Activated CD4-positive, CD25-positive, alpha-beta regulatory T cell treated with anti-CD3 and anti-CD28 coated beads, Interleukin-2, amount 50 U/mL, for 16 hours (primary cell): ENCODE measurements around the gene GATB.

Experiments
- DNase-seq: peaks from one replicate; pipeline ENCODE4 v3.0.0-alpha.2; 2020; ENCODE audit warnings: low read depth, low spot score

Gene GATB

GRCh38 chr4:151700566-151701316 lies 60.1 kb downstream of the GATB start:
- DNase-seq: no peak

DNA sequence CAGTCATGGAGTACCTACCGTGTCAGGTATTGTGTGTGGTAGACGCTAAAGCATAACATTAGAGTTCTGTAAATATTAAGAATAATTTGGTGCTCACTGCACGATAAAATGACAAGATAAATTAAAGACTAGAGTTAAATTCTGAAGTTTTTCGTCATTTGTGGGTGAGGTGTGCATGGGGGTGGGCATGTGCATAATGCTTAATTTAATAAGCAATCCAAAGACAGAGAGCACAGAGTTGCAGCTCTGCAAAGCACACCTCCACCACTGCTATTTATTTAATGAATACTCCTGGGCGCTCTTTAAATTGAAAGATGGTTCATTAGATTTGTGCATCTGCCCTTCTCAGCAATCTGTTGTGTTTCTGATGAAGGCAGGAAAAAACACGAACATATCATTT lies 62.6 kb downstream of the GATB start:
- no peak for DNase-seq

- DNase-seq: no peak
Observed at GRCh38 chr4:151694961-151695720, 65.7 kb downstream of the GATB start.

GRCh38 chr4:151692821-151693673 lies 67.8 kb downstream of the GATB start:
- no peak for DNase-seq

DNA sequence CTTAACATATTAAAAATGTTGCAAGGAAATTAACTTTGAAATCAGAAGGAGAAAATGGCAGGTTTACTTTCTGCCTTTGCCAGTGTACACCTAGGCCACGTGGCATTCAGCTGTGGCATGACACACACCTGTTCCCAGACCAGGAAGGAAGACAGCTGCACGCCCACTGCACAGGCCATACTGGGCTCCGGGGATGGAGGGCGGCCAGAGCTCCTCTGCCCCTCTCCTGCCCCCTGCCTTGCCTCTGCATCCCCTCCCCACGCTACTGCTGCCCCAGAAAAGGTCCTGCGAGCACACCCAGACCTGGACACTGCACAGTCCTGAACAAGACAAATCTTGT lies 68.4 kb downstream of the GATB start:
- no peak for DNase-seq

- DNase-seq: no peak
Observed at GRCh38 chr4:151691639-151692442, 69.0 kb downstream of the GATB start.

DNA sequence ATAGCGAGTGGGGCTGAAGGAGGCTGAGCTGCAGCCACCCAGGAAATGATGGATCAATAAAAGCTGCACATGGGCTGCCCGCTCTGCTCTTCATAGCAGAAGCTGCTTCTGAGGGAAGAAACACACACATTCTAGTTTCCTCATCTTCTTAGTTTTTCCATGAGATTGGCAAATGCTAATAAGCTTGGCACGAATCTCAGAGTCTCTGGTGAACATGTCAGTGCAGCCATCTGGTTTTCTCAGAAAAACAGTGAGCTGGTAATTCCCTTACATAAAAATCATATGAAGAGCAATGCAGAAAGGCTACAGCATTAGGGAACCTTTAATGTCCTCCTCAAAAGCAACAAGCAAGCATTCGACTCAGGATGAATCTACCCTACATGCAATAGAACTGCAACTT lies 69.9 kb downstream of the GATB start:
- no peak for DNase-seq

- no peak for DNase-seq
Observed at GRCh38 chr4:151690164-151690870, 70.5 kb downstream of the GATB start.

- DNase-seq: no peak
Observed at GRCh38 chr4:151689211-151689991, 71.4 kb downstream of the GATB start.

GRCh38 chr4:151688785-151689043 lies 72.1 kb downstream of the GATB start:
- DNase-seq: no peak

DNA sequence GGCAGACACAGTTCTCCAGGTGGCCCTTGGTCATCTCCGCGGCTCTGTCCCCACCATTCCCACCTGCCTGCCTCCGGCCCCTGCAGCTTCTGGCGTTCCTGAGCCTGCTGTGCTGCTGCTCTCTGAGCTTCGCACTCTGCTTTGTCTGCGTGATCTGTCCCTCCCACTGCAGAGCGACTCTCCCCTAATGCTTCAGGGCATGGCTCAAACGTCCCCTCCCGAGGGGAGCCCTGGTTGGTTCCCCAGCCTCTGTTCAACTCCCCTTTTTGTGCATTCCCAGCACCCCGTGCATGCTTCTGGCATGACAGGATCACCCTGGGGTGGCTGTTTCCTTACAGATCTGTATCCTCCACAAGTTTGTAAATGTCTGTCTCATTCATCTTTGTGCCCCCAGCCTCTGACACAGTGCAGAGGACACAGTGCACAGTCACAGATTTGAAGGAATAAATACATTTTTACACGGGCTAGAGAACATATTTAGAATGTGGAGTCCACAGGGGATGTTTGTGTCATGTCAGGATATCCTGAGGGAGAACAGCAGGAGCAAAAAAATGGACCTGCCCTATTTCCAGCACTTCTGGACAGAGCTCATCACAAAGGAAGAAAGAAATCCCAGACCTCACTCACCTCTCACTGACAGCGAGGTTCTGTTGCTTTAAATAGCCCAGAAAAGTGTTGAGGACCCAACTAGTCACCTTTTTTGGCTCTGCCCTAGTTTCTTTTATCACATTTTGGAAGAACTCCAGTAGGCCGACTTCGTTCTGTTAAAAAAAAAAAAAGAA lies 72.6 kb downstream of the GATB start:
- DNase-seq: no peak

DNA sequence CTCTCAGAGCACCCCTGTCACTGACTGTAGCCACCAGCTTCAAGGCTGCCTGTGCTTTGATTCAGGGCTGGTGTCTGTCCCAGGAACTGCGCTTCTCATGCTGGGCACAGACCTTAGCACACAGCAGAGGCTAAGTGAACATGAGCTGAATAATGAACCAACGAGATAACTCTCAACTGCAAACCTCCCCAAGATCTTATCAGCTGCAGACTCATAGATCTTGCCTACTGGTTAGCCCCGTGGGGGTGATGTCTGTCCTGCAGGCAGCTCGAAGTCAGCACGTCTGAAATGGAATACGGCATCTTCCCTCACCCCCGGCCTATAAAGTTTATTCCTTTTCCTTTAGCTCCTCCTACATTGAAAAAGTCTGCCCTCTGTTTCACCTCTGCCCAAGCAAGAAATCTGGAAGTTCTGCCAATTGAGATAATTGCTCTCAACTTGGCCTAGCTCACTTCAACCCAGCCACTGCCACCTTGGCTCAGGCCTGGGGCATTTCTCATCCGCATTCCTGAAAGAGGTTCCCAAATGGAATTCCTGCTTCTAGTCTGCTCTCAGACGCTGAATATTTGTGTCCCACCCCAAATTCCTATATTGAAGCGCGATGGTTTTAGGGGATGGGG lies 73.7 kb downstream of the GATB start:
- DNase-seq: no peak

DNA sequence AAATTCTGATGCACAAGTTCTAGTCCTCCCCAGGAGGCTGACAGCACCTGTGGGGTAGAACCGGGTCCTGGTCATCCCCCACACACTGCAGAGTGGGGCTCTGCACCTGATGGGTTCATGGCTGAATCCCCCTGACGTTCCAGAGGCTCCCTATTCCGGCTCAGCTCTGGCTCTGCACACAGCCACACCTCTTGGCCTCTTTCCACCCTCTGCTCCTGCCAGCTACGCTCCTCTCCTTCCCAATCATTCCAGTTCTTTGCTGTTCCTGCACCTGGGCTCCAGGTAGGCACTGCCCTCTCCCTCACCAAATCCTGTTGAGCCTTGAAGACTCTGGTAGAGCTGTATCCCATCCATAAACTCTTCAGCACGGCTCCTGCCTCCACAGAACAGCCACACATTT lies 75.5 kb downstream of the GATB start:
- no peak for DNase-seq

DNA sequence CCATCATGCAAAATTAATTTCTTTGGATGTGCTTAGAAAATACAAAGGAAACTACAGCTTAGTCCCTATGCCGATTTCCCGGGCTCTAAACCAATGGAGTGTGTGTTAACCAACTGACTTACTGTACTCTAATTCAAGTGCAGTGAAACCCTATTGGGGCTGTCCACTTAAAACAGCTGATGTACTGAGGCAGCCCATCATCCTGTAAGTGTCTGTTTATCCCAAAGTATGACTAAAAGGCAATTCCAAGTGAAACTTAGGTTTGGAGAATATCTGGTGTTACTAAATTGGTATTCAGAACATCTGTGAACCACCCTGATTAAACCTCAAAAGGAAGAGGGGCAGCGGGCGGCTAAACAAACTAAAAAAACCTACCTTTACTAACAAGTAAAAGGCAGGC lies 79.7 kb downstream of the GATB start:
- no peak for DNase-seq

GRCh38 chr4:151679231-151679630 lies 81.6 kb downstream of the GATB start:
- DNase-seq: no peak

GRCh38 chr4:151678048-151678872 lies 82.5 kb downstream of the GATB start:
- no peak for DNase-seq

DNA sequence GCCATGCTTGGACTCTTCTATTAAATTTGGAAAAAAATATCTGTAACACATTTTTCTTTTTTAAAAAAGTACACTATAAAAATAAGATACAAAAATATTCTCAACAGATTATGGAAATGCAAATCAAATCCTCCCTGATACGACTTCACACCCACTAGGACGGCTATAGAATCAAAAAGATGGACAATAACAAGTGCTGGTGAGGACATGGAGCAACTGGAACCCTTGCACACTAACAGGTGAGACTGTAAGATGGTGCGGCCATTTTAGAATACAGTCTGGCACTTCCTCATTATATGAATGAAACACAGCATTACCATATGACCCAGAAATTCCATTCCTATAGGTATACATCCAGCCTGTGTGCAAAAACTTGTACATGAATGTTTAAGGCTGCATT lies 83.6 kb downstream of the GATB start:
- no peak for DNase-seq

DNA sequence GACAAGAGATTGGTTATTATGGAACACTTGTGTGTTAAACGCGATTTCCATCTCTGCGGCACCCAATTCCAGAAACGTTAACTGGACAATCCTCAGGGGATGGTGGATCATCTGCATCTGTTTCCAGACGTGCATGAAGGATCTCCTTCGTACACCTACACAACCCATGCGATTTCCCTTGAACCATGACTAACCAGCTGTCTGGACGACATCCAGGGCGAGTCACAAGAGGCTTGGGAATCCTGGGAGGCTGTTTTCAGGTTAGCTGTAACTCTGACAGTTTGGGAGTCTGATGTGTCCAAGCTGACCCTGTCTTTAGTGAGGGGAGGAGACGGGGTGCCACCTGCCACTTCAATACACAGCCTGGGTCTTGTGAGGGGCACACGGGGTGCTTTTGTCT lies 84.5 kb downstream of the GATB start:
- DNase-seq: no peak
